HL-60 (cell line): ENCODE results near the gene NOS3.

ENCODE experiments used
- GABPA ChIP-seq: IDR thresholded peaks from 2 replicates; pipeline ENCODE4 v1.6.1; 2012; ENCODE audit warnings: low read depth
- TF ChIP-seq, protein P1 (sequence below): IDR thresholded peaks from 2 replicates; pipeline ENCODE4 v1.6.1; 2012; ENCODE audit warnings: low read depth; ENCODE audit not compliant: insufficient replicate concordance

DNA sequence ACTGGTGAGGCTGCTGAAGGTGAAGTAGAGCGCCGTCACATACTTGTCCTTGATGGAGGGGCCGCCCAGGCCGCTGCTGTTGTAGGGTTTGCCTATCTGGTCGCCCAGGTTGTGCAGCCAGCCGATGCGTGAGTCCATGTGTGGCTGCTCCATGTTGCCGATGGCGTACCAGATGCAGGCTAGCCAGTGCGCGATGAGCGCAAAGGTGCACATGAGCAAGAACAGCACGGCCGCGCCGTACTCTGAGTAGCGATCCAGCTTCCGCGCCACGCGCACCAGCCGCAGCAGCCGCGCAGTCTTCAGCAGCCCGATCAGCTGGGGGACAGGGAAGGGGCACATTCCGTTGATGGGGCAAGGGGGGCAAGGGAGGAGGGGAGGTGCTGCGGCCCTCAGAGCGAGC lies 39.3 kb upstream of the NOS3 start:
- TF ChIP-seq, protein P1, sequence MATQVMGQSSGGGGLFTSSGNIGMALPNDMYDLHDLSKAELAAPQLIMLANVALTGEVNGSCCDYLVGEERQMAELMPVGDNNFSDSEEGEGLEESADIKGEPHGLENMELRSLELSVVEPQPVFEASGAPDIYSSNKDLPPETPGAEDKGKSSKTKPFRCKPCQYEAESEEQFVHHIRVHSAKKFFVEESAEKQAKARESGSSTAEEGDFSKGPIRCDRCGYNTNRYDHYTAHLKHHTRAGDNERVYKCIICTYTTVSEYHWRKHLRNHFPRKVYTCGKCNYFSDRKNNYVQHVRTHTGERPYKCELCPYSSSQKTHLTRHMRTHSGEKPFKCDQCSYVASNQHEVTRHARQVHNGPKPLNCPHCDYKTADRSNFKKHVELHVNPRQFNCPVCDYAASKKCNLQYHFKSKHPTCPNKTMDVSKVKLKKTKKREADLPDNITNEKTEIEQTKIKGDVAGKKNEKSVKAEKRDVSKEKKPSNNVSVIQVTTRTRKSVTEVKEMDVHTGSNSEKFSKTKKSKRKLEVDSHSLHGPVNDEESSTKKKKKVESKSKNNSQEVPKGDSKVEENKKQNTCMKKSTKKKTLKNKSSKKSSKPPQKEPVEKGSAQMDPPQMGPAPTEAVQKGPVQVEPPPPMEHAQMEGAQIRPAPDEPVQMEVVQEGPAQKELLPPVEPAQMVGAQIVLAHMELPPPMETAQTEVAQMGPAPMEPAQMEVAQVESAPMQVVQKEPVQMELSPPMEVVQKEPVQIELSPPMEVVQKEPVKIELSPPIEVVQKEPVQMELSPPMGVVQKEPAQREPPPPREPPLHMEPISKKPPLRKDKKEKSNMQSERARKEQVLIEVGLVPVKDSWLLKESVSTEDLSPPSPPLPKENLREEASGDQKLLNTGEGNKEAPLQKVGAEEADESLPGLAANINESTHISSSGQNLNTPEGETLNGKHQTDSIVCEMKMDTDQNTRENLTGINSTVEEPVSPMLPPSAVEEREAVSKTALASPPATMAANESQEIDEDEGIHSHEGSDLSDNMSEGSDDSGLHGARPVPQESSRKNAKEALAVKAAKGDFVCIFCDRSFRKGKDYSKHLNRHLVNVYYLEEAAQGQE, result no peak
- TF ChIP-seq GABPA, result no peak
